Spleen (tissue), 3 donors: ENCODE results near the gene RNF148.

Experiments used
- POLR2A ChIP-seq, 3 donors: fragments of 450-650 bp; IDR thresholded peaks; one replicate each; pipeline ENCODE4 v1.5.1; 2017; ENCODE audit warnings: antibody characterized with exemption in 3 of 3, mild to moderate bottlenecking in 1 of 3
- POLR2AphosphoS5 ChIP-seq, 3 donors: sonication (generic); formaldehyde crosslinking; IDR thresholded peaks; one replicate each; pipeline ENCODE4 v1.5.1; 2017; ENCODE audit warnings: antibody characterized with exemption in 3 of 3

DNA sequence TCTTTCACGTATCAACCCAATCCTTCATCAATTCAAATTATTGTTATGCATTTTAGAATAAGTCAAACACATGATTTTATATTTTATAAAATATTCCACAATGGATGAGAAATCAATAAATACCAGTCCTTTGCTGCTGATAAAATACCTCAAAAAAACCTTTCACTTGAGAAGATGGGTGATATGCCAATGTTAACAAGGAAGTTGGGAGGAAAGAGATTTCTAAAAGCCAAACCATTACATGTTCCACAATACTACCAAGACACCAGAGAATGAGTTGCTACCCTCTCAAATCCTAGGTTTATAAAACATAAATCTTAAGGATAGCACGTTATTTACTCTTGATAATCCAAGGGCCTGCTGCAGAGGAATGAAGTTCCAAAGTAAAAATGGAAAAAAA lies 18.2 kb downstream of the RNF148 start:
- TF ChIP-seq POLR2AphosphoS5 (IDR thresholded peaks at IDR 0.05), result no peak
- no peak for TF ChIP-seq POLR2A (IDR thresholded peaks at IDR 0.05)
